GM12892 (cell line): ENCODE results near the gene ZMIZ1.

Source experiments
- POLR2A ChIP-seq: IDR thresholded peaks from 2 replicates; pipeline ENCODE4 v1.6.1; 2011; ENCODE audit warnings: low read depth, low read length, control low read depth
- POLR2AphosphoS5 ChIP-seq: IDR thresholded peaks from 2 replicates; pipeline ENCODE4 v1.6.1; 2011; ENCODE audit warnings: low read depth, low read length, control low read depth

DNA sequence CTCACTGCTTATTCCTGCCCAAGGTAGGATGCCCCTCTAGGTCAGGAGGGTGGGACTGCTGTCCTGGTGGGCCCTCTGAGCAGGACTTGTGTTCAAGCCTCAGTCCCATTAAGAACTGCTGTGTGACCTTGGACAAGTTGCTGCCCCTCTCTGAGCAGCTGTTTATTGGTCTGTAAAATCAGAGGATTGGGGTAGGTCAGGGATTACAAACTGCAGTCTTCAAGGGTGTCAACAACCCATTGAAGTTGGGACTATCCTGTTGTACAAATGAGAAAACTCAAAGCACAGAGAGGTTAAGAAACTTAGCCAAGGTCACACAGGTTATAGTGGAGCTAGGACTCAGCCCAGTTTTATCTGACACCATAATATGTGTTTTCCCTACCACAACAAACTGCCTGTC is 55.3 kb downstream of the ZMIZ1 start:
- TF ChIP-seq POLR2A (no peak), POLR2AphosphoS5 (no peak)
